Retinal pigment epithelial cell (primary cell): ENCODE data around the gene FHOD3.

Experiments
- DNase-seq: peaks from one replicate; pipeline ENCODE4 v3.0.0-alpha.2; 2010; ENCODE audit warnings: low read depth
- H3K4me3 ChIP-seq: 2 replicates; pipeline ENCODE4 v1.5.1; 2011; ENCODE audit warnings: mild to moderate bottlenecking, low read length, control low read depth, moderate library complexity
- TF ChIP-seq, protein P1 (sequence below): conservative IDR thresholded peaks from 2 replicates; pipeline ENCODE4 v1.5.1; 2011; ENCODE audit warnings: low read depth, low read length, control low read depth, inconsistent platforms

Gene FHOD3

DNA sequence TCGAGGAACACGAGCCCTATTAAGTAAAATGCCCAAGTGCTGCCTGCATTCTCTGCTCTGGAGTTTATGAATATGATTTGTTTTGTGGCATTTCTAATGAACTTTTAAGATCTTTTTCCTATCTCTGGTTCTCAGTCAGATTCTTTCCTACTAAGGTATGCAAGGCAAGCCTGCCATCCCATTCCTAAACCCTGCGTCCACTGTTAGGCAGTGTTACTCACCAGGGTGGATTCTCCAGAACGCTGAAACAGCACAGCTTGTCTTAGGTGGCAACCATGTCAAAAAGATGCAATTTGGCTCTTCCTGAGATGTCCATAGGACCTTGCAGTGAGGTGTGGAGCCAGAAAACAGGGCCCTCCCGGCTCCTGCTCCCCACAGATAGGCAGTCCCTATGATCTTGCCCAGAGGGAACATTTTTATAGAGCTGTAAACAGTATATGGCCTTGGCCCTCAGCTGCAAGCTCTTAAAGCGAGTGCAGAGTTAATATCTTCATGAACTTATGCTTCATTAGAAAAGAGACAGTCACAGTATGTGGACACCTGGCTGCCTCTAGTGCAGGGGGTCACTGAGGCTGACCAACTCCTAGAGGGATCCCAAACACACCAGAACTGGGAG is 446.9 kb downstream of the FHOD3 start:
- DNase-seq: no peak
- H3K4me3 ChIP-seq: no peak overlapping the region
- TF ChIP-seq, protein P1, sequence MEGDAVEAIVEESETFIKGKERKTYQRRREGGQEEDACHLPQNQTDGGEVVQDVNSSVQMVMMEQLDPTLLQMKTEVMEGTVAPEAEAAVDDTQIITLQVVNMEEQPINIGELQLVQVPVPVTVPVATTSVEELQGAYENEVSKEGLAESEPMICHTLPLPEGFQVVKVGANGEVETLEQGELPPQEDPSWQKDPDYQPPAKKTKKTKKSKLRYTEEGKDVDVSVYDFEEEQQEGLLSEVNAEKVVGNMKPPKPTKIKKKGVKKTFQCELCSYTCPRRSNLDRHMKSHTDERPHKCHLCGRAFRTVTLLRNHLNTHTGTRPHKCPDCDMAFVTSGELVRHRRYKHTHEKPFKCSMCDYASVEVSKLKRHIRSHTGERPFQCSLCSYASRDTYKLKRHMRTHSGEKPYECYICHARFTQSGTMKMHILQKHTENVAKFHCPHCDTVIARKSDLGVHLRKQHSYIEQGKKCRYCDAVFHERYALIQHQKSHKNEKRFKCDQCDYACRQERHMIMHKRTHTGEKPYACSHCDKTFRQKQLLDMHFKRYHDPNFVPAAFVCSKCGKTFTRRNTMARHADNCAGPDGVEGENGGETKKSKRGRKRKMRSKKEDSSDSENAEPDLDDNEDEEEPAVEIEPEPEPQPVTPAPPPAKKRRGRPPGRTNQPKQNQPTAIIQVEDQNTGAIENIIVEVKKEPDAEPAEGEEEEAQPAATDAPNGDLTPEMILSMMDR: no peak

- TF ChIP-seq, protein P1: no peak
- H3K4me3 ChIP-seq: no peak overlapping the region
- DNase-seq: no peak
Observed at GRCh38 chr18:36745219-36745975, 447.9 kb downstream of the FHOD3 start.

GRCh38 chr18:36752929-36753865 is 455.7 kb downstream of the FHOD3 start:
- no peak for DNase-seq
- TF ChIP-seq, protein P1: no peak
- no peak overlapping the region for H3K4me3 ChIP-seq

GRCh38 chr18:36756242-36756641 is 458.7 kb downstream of the FHOD3 start:
- TF ChIP-seq, protein P1: no peak
- DNase-seq: peak; percentile 28
- no peak overlapping the region for H3K4me3 ChIP-seq

- DNase-seq: peak; percentile 16
- H3K4me3 ChIP-seq: no peak overlapping the region
Observed at GRCh38 chr18:36757081-36757480, 459.6 kb downstream of the FHOD3 start.

DNA sequence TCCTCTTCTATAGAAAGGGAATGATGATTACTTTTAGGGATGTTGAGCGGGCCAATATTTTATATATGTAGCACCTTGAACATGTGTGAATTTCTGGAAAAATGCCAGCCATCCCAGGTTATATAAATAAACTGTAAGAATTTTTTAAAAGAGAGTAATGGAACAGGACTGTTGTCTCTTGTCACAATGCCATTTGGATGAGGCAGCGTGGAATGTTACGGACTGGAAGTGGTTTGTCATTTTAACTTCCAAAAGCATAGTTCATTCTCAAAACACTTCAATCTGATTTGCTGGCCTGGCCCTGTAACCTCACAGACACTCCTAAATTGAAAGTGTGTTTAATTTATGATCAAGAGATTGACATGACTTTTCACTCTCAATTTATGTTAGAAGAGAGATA is 460.5 kb downstream of the FHOD3 start:
- no peak overlapping the region for H3K4me3 ChIP-seq
- TF ChIP-seq, protein P1: no peak
- no peak for DNase-seq

More at GRCh38 chr18:36757081-36757480, 459.6 kb downstream of the FHOD3 start:
- TF ChIP-seq, protein P1: peak; percentile 72
